ENCODE results near the gene PRKRIP1. TPM values are rescaled to one million over a fixed set of nuclear protein-coding genes. Genes with fewer than 3 reads are reported as not detected.
"Not testable (repeated sequence)": the region's sequence is repeated elsewhere in the genome, so short reads cannot be mapped to it uniquely, and the experiment has no call there.

Gene PRKRIP1
- total RNA-seq, 1 experiment from 2014 or later, result 38.8 TPM

GRCh38 chr7:102376964-102377466 lies 19.1 kb upstream of the PRKRIP1 start:
- no CpG with 5 or more reads among the region's 6 CpGs for WGBS (ENCODE audit: extremely low coverage, insufficient read length, low lambda C conversion rate)
- no peaks in the 10 kb centered on the region for H4K20me1 ChIP-seq (ENCODE audit: control insufficient read depth, insufficient read depth, insufficient read length)
- H4K8ac ChIP-seq (replicated peaks; ENCODE audit: insufficient read length, low read depth, low read length), result no peak overlapping the region
- Mint-ChIP-seq H3K4me1 (peaks cover 18% of the 10 kb centered on the region in 2 experiments), H3K36me3 (ENCODE audit: insufficient read depth in 1 of 3, low read depth in 3 of 3) (peaks cover 28 to 59% (median 46%) of the 10 kb centered on the region in 3 experiments), H3K9me3 (no peaks in the 10 kb centered on the region), H3K4me3 (no peak overlapping the region), H3K27me3 (ENCODE audit: low read depth) (no peaks in the 10 kb centered on the region), H3K27ac (no peak overlapping the region)
- H3K23ac ChIP-seq (ENCODE audit: insufficient read length, low read depth, low read length), result no peak overlapping the region
- no peak overlapping the region for H3K27ac ChIP-seq (ENCODE audit: insufficient read length, low read depth, low read length)
- H3K4me2 ChIP-seq (ENCODE audit: insufficient read depth, insufficient read length, low read length), result no peak overlapping the region
- TF ChIP-seq, protein P1, sequence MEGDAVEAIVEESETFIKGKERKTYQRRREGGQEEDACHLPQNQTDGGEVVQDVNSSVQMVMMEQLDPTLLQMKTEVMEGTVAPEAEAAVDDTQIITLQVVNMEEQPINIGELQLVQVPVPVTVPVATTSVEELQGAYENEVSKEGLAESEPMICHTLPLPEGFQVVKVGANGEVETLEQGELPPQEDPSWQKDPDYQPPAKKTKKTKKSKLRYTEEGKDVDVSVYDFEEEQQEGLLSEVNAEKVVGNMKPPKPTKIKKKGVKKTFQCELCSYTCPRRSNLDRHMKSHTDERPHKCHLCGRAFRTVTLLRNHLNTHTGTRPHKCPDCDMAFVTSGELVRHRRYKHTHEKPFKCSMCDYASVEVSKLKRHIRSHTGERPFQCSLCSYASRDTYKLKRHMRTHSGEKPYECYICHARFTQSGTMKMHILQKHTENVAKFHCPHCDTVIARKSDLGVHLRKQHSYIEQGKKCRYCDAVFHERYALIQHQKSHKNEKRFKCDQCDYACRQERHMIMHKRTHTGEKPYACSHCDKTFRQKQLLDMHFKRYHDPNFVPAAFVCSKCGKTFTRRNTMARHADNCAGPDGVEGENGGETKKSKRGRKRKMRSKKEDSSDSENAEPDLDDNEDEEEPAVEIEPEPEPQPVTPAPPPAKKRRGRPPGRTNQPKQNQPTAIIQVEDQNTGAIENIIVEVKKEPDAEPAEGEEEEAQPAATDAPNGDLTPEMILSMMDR (conservative IDR thresholded peaks at IDR 0.05), result no peak
- no peak overlapping the region for H2AFZ ChIP-seq (ENCODE audit: low read length)
- H2BK120ac ChIP-seq (ENCODE audit: low read depth, low read length, poor library complexity, severe bottlenecking), result no peak overlapping the region
- H3K18ac ChIP-seq (ENCODE audit: insufficient read length, low read depth, low read length), result no peak overlapping the region
- H3T11ph ChIP-seq (ENCODE audit: low read length), result no peak overlapping the region
- H3K4ac ChIP-seq (ENCODE audit: low read depth, low read length), result no peak overlapping the region
- no peaks in the 10 kb centered on the region for H3K9me3 ChIP-seq (ENCODE audit: control insufficient read depth, low read depth, low read length)
- H4K5ac ChIP-seq (ENCODE audit: insufficient read length, low read depth, low read length), result no peak overlapping the region
- H4K91ac ChIP-seq (ENCODE audit: insufficient read length, low read depth, low read length), result no peak overlapping the region
- peaks cover 2% of the 10 kb centered on the region; the same call in 1 of the 2 replicates for H3K79me2 ChIP-seq (ENCODE audit: insufficient read depth, low read length)
- H3K4me1 ChIP-seq (ENCODE audit: insufficient read depth, low read length), result no peaks in the 10 kb centered on the region; the same call in 1 of the 2 replicates
- no peaks in the 10 kb centered on the region for H3K79me1 ChIP-seq (ENCODE audit: insufficient read depth, low read depth, low read length, poor library complexity, severe bottlenecking)
- H3K9ac ChIP-seq (ENCODE audit: extremely low read depth, insufficient read length, low read length), result no peak overlapping the region
- no peak for DNase-seq
- H2BK15ac ChIP-seq (ENCODE audit: low read depth, low read length), result no peak overlapping the region
- H3K56ac ChIP-seq (ENCODE audit: insufficient read length, low read depth, low read length), result no peak overlapping the region
- no peaks in the 10 kb centered on the region for H3K27me3 ChIP-seq (ENCODE audit: insufficient read depth, low read length)
- no peak overlapping the region for H2BK12ac ChIP-seq (ENCODE audit: insufficient read length, low read depth, low read length)
- no peak overlapping the region for H2BK20ac ChIP-seq (ENCODE audit: low read depth, low read length, poor library complexity, severe bottlenecking)
- no peak overlapping the region for H2BK5ac ChIP-seq (ENCODE audit: insufficient read length, low read length)
- no peak overlapping the region for H3K14ac ChIP-seq (ENCODE audit: insufficient read depth, low read length)
- no peak overlapping the region for H2AK5ac ChIP-seq (ENCODE audit: insufficient read length, low read length)
- no peaks in the 10 kb centered on the region for H3K23me2 ChIP-seq (ENCODE audit: insufficient read length, low read depth, low read length, poor library complexity, severe bottlenecking)

DNA sequence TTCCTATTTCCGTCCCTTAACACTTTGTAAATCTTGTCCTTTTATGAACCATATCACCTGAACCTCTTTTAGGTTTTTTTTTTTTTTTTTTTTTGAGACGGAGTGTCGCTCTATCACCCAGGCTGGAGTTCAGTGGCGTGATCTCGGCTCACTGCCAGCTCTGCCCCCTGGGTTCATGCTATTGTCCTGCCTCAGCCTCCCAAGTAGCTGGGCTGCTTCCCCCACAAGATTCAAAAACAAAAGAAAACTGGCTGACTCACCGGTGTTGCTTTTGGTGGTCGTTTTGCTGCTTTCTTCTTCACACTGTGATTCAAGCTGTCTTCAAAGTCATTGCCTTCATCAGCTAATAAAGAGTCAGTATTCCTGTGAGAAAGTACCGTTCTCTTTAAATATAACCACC lies 15.3 kb upstream of the PRKRIP1 start:
- not testable (repeated sequence) for H3K4ac ChIP-seq (ENCODE audit: low read depth, low read length); H2BK20ac ChIP-seq (ENCODE audit: low read depth, low read length, poor library complexity, severe bottlenecking); H4K8ac ChIP-seq (replicated peaks; ENCODE audit: insufficient read length, low read depth, low read length); H3K79me1 ChIP-seq (ENCODE audit: insufficient read depth, low read depth, low read length, poor library complexity, severe bottlenecking); H3K56ac ChIP-seq (ENCODE audit: insufficient read length, low read depth, low read length); H2BK5ac ChIP-seq (ENCODE audit: insufficient read length, low read length); H3K23ac ChIP-seq (ENCODE audit: insufficient read length, low read depth, low read length); H3T11ph ChIP-seq (ENCODE audit: low read length); H3K9ac ChIP-seq (ENCODE audit: extremely low read depth, insufficient read length, low read length); H2AFZ ChIP-seq (ENCODE audit: low read length); H4K20me1 ChIP-seq (ENCODE audit: control insufficient read depth, insufficient read depth, insufficient read length); H3K18ac ChIP-seq (ENCODE audit: insufficient read length, low read depth, low read length); H2BK120ac ChIP-seq (ENCODE audit: low read depth, low read length, poor library complexity, severe bottlenecking); H3K27me3 ChIP-seq (ENCODE audit: insufficient read depth, low read length); H3K23me2 ChIP-seq (ENCODE audit: insufficient read length, low read depth, low read length, poor library complexity, severe bottlenecking); H4K91ac ChIP-seq (ENCODE audit: insufficient read length, low read depth, low read length); H3K9me3 Mint-ChIP-seq; H2AK5ac ChIP-seq (ENCODE audit: insufficient read length, low read length); H3K14ac ChIP-seq (ENCODE audit: insufficient read depth, low read length); H3K4me1 ChIP-seq (ENCODE audit: insufficient read depth, low read length); H2BK15ac ChIP-seq (ENCODE audit: low read depth, low read length); H3K27me3 Mint-ChIP-seq (ENCODE audit: low read depth); H4K5ac ChIP-seq (ENCODE audit: insufficient read length, low read depth, low read length); H3K4me2 ChIP-seq (ENCODE audit: insufficient read depth, insufficient read length, low read length); H3K9me3 ChIP-seq (ENCODE audit: control insufficient read depth, low read depth, low read length); H2BK12ac ChIP-seq (ENCODE audit: insufficient read length, low read depth, low read length); H3K27ac ChIP-seq (ENCODE audit: insufficient read length, low read depth, low read length); H3K79me2 ChIP-seq (ENCODE audit: insufficient read depth, low read length)
- DNase-seq, result peak; percentile 48
- peaks cover 18 to 21% of the 10 kb centered on the region in 2 experiments for H3K4me1 Mint-ChIP-seq
- peak overlapping the region; percentile 34 to 97 (median 87); a peak in 6 of 7 replicates for H3K27ac Mint-ChIP-seq
- H3K36me3 Mint-ChIP-seq (ENCODE audit: insufficient read depth in 1 of 3, low read depth in 3 of 3), result peaks cover 29 to 70% (median 61%) of the 10 kb centered on the region in 3 experiments
- WGBS (ENCODE audit: extremely low coverage, insufficient read length, low lambda C conversion rate), result no CpG with 5 or more reads among the region's 8 CpGs
- H3K4me3 Mint-ChIP-seq, result peak overlapping the region; percentile 2 to 5; a peak in 2 of 5 replicates

All from H9 (cell line).